ENCODE measurements around the gene ADCK1.

DNA sequence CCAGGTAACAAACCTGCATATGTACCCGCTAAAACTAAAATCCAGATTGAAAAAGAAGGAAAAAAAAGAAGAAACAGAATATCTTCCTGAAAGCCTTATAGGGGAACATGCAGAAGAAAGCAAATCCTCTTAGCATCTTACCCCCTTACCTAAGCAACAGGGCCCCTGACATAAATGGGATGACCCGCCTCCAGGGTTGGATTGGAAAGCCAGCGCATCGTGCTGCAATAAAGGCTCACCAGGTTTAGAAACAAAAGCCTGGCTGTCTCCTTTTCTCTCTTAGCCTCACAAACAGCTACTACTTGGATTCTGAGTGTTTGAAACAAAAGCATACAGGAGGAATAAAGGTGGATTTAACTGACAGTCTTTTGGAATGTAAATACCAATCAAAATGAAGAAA lies 13.8 kb upstream of the ADCK1 start:
- TF ChIP-seq EZH2phosphoT487 (IDR thresholded peaks at IDR 0.05; ENCODE audit: borderline replicate concordance) = no peak
- TF ChIP-seq CTCF (conservative IDR thresholded peaks at IDR 0.05; ENCODE audit: low read length) = no peak
